Measurements from ENCODE around the gene RBFOX1.

Gene RBFOX1

GRCh38 chr16:7703672-7704071, 371.0 kb downstream of the RBFOX1 start:
- no peak for TF ChIP-seq CTCF (conservative IDR thresholded peaks at IDR 0.05; ENCODE audit: low read depth, low read length)
- DNase-seq (ENCODE audit: low read depth): no peak
- H3K4me3 ChIP-seq (ENCODE audit: low read length): no peak overlapping the region

- no peak for TF ChIP-seq CTCF (conservative IDR thresholded peaks at IDR 0.05; ENCODE audit: low read depth, low read length)
- no peak overlapping the region for H3K4me3 ChIP-seq (ENCODE audit: low read length)
- no peak for DNase-seq (ENCODE audit: low read depth)
These were observed 373.2 kb downstream of the RBFOX1 start for GRCh38 chr16:7705885-7706284.

- DNase-seq (ENCODE audit: low read depth): no peak
- no peak overlapping the region for H3K4me3 ChIP-seq (ENCODE audit: low read length)
- no peak for TF ChIP-seq CTCF (conservative IDR thresholded peaks at IDR 0.05; ENCODE audit: low read depth, low read length)
These were observed 376.5 kb downstream of the RBFOX1 start for GRCh38 chr16:7709186-7709585.

GRCh38 chr16:7713244-7713643, 380.6 kb downstream of the RBFOX1 start:
- no peak for DNase-seq (ENCODE audit: low read depth)
- TF ChIP-seq CTCF (conservative IDR thresholded peaks at IDR 0.05; ENCODE audit: low read depth, low read length): no peak
- no peak overlapping the region for H3K4me3 ChIP-seq (ENCODE audit: low read length)

- DNase-seq (ENCODE audit: low read depth): no peak
- TF ChIP-seq CTCF (conservative IDR thresholded peaks at IDR 0.05; ENCODE audit: low read depth, low read length): no peak
- H3K4me3 ChIP-seq (ENCODE audit: low read length): no peak overlapping the region
These were observed 382.1 kb downstream of the RBFOX1 start for GRCh38 chr16:7714775-7715174.

- no peak overlapping the region for H3K4me3 ChIP-seq (ENCODE audit: low read length)
- no peak for DNase-seq (ENCODE audit: low read depth)
- TF ChIP-seq CTCF (conservative IDR thresholded peaks at IDR 0.05; ENCODE audit: low read depth, low read length): no peak
These were observed 384.3 kb downstream of the RBFOX1 start for GRCh38 chr16:7716660-7717550.

GRCh38 chr16:7722761-7723160, 390.1 kb downstream of the RBFOX1 start:
- no peak for DNase-seq (ENCODE audit: low read depth)
- H3K4me3 ChIP-seq (ENCODE audit: low read length): no peak overlapping the region
- TF ChIP-seq CTCF (conservative IDR thresholded peaks at IDR 0.05; ENCODE audit: low read depth, low read length): no peak
